HEK293 (cell line): ENCODE results near the gene AGTR1.

Source experiments
- BCL11B ChIP-seq: fragments of 450-650 bp; formaldehyde crosslinking; IDR thresholded peaks from 2 replicates; pipeline ENCODE4 v1.5.1; 2016; ENCODE audit warnings: low read depth, missing biosample characterization, missing genetic modification characterization
- CTCF ChIP-seq: fragments of 450-650 bp; formaldehyde crosslinking; IDR thresholded peaks from 2 replicates; pipeline ENCODE4 v1.5.1; 2016; ENCODE audit warnings: missing biosample characterization, missing genetic modification characterization
- KLF1 ChIP-seq: fragments of 450-650 bp; formaldehyde crosslinking; IDR thresholded peaks from 2 replicates; pipeline ENCODE4 v1.5.1; 2016; ENCODE audit warnings: missing biosample characterization, missing genetic modification characterization
- TSHZ1 ChIP-seq: fragments of 450-650 bp; formaldehyde crosslinking; IDR thresholded peaks from 2 replicates; pipeline ENCODE4 v1.5.1; 2016; ENCODE audit warnings: missing biosample characterization, missing genetic modification characterization, borderline replicate concordance
- ZBTB26 ChIP-seq: fragments of 450-650 bp; formaldehyde crosslinking; optimal IDR thresholded peaks from 2 replicates; pipeline ENCODE3; 2016; ENCODE audit warnings: missing biosample characterization, mild to moderate bottlenecking, missing genetic modification characterization
- ZNF48 ChIP-seq: fragments of 450-650 bp; formaldehyde crosslinking; IDR thresholded peaks from 2 replicates; pipeline ENCODE4 v1.5.1; 2016; ENCODE audit warnings: missing biosample characterization, missing genetic modification characterization

- no peak for TF ChIP-seq ZNF48 (tag by site-specific recombination)
- TF ChIP-seq CTCF, result no peak
- TF ChIP-seq ZBTB26, result no peak
- TF ChIP-seq BCL11B (tag by site-specific recombination), result no peak
- TF ChIP-seq TSHZ1 (tag by site-specific recombination), result no peak
- no peak for TF ChIP-seq KLF1 (tag by site-specific recombination)
Measured at GRCh38 chr3:148742118-148742517, 44.4 kb downstream of the AGTR1 start.
